NCI-H226 (cell line): ENCODE data around the gene KRTAP4-4.
"Not testable (repeated sequence)": the region's sequence is repeated elsewhere in the genome, so short reads cannot be mapped to it uniquely, and the experiment has no call there.

Source experiments
- DNase-seq: peaks from one replicate; pipeline ENCODE4 v3.0.0-alpha.2; 2015

KRTAP4-4 gene

GRCh38 chr17:41160648-41161047 lies at the start of gene KRTAP4-4:
Gene KRTAP4-4, minus strand, starts transcription at chr17:41160748. Its CDS starts 57 bp downstream, at chr17:41160691.
- DNase-seq = no peak

- DNase-seq = no peak
These were observed 39.0 kb upstream of the KRTAP4-4 start for GRCh38 chr17:41199421-41200078.

- DNase-seq = no peak
These were observed 35.5 kb upstream of the KRTAP4-4 start for GRCh38 chr17:41196068-41196467.

GRCh38 chr17:41190328-41190727 lies 29.8 kb upstream of the KRTAP4-4 start:
- no peak for DNase-seq

- DNase-seq = not testable (repeated sequence)
These were observed 29.3 kb upstream of the KRTAP4-4 start, which contains the start of gene KRTAP9-1 for GRCh38 chr17:41189837-41190318. Gene KRTAP9-1, plus strand, starts transcription at chr17:41189887. Its CDS starts 0 bp downstream, at chr17:41189887.

GRCh38 chr17:41186872-41187271 lies 26.3 kb upstream of the KRTAP4-4 start:
- DNase-seq = no peak

GRCh38 chr17:41185001-41185400 lies 24.5 kb upstream of the KRTAP4-4 start:
- DNase-seq = no peak

- DNase-seq = no peak
These were observed 24.0 kb upstream of the KRTAP4-4 start, which contains the start of gene KRTAP4-1 for GRCh38 chr17:41184480-41184961. Gene KRTAP4-1, minus strand, starts transcription at chr17:41184911. Its CDS starts 57 bp downstream, at chr17:41184854.

- no peak for DNase-seq
These were observed 18.5 kb upstream of the KRTAP4-4 start for GRCh38 chr17:41178843-41179616.

GRCh38 chr17:41178341-41178740 lies 17.8 kb upstream of the KRTAP4-4 start:
- DNase-seq = no peak

GRCh38 chr17:41177727-41178271 lies 17.3 kb upstream of the KRTAP4-4 start, which contains the start of gene KRTAP4-2:
Gene KRTAP4-2, minus strand, starts transcription at chr17:41178221. Its CDS starts 57 bp downstream, at chr17:41178164.
- no peak for DNase-seq

GRCh38 chr17:41176744-41177387 lies 16.3 kb upstream of the KRTAP4-4 start:
- DNase-seq = no peak

GRCh38 chr17:41171886-41172285 lies 11.3 kb upstream of the KRTAP4-4 start:
- no peak for DNase-seq

- DNase-seq = no peak
These were observed 7.6 kb upstream of the KRTAP4-4 start, which contains the start of gene KRTAP4-3 for GRCh38 chr17:41168121-41168520. Gene KRTAP4-3, minus strand, starts transcription at chr17:41168221. Its CDS starts 49 bp downstream, at chr17:41168172.

- DNase-seq = no peak
These were observed 7.0 kb upstream of the KRTAP4-4 start for GRCh38 chr17:41167561-41167960.

GRCh38 chr17:41163828-41164227 lies 3.3 kb upstream of the KRTAP4-4 start:
- no peak for DNase-seq

- DNase-seq = not testable (repeated sequence)
These were observed 358 bp downstream of the KRTAP4-4 start for GRCh38 chr17:41160190-41160589.

GRCh38 chr17:41153856-41154255 lies 6.7 kb downstream of the KRTAP4-4 start:
- no peak for DNase-seq

GRCh38 chr17:41151525-41151924 lies 9.0 kb downstream of the KRTAP4-4 start:
- DNase-seq = no peak

- no peak for DNase-seq
These were observed 10.5 kb downstream of the KRTAP4-4 start for GRCh38 chr17:41150026-41150425.

- no peak for DNase-seq
These were observed 10.9 kb downstream of the KRTAP4-4 start, which contains the start of gene KRTAP4-5 for GRCh38 chr17:41149652-41149985. Gene KRTAP4-5, minus strand, starts transcription at chr17:41149825. Its CDS starts 58 bp downstream, at chr17:41149767.

GRCh38 chr17:41148971-41149651 lies 11.4 kb downstream of the KRTAP4-4 start:
- not testable (repeated sequence) for DNase-seq
